SK-N-SH (cell line): ENCODE measurements around the gene LAPTM5. TPM values are rescaled to one million over a fixed set of nuclear protein-coding genes. Genes with fewer than 3 reads are reported as not detected.

Source experiments
- CTCF ChIA-PET: fragments of 300-600, 350-600 bp; formaldehyde crosslinking; extraction: SDS; loops from one replicate; lab custom pipeline; 2021; lab: Yijun Ruan, JAX
- POLR2A ChIA-PET: fragments of 350-600 bp; sonication (Branson Sonifier 250); formaldehyde crosslinking; extraction: SDS; loops from one replicate; lab custom pipeline; 2020; ENCODE audit warnings: antibody characterized with exemption, inconsistent platforms; lab: Yijun Ruan, JAX
- DNase-seq: peaks from one replicate; pipeline ENCODE4 v3.0.0; 2012
- H2AFZ ChIP-seq: fragments of 200-600 bp; sonication (generic); 2 replicates; pipeline ENCODE4 v1.8.1; 2016; ENCODE audit warnings: antibody characterized with exemption, mild to moderate bottlenecking, low read depth
- H3F3A ChIP-seq: fragments of 200-600 bp; sonication (generic); replicated peaks from 2 replicates; pipeline ENCODE3; 2016; ENCODE audit warnings: antibody characterized with exemption, mild to moderate bottlenecking; ENCODE audit not compliant: insufficient read depth
- H3K27ac ChIP-seq, 2 experiments: fragments of 200-500 bp in 1 of 2; fragments of 200-600 bp in 1 of 2; sonication (Bioruptor generic) in 1 of 2; sonication (generic), shearing (Covaris generic) in 1 of 2; 2 replicates each; pipeline versions ENCODE4 v1.5.1 to v1.6.1; 2014 to 2016; ENCODE audit warnings: low read depth in 2 of 2, inconsistent platforms in 1 of 2, low read length in 1 of 2, mild to moderate bottlenecking in 1 of 2, mixed read lengths in 1 of 2
- H3K27me3 ChIP-seq: fragments of 200-600 bp; sonication (generic), shearing (Covaris generic); 2 replicates; pipeline ENCODE4 v1.6.1; 2016; ENCODE audit warnings: mixed run types; ENCODE audit not compliant: insufficient read depth
- H3K36me3 ChIP-seq, 2 experiments: fragments of 200-500 bp in 1 of 2; fragments of 200-600 bp in 1 of 2; sonication (Bioruptor generic) in 1 of 2; sonication (generic) in 1 of 2; replicated peaks in 1 of 2; 2 replicates each; pipeline versions ENCODE3 to v1.5.1; 2014 to 2016; ENCODE audit warnings: low read length in 1 of 2, mild to moderate bottlenecking in 1 of 2; ENCODE audit not compliant: insufficient read depth in 2 of 2, control insufficient read depth in 1 of 2
- H3K4me1 ChIP-seq, 2 experiments: fragments of 200-500 bp in 1 of 2; fragments of 200-600 bp in 1 of 2; sonication (Bioruptor generic) in 1 of 2; sonication (generic), shearing (Covaris generic) in 1 of 2; 2 replicates each; pipeline versions ENCODE4 v1.5.1 to v1.6.1; 2014 to 2016; ENCODE audit warnings: low read depth in 1 of 2, low read length in 1 of 2, mixed run types in 1 of 2; ENCODE audit not compliant: insufficient read depth in 2 of 2, control insufficient read depth in 1 of 2
- H3K4me2 ChIP-seq: fragments of 200-600 bp; sonication (generic), shearing (Covaris generic); 2 replicates; pipeline ENCODE4 v1.6.1; 2017; ENCODE audit warnings: mixed run types
- H3K4me3 ChIP-seq, 2 experiments: fragments of 200-500 bp in 1 of 2; fragments of 200-600 bp in 1 of 2; sonication (Bioruptor generic) in 1 of 2; sonication (generic), shearing (Covaris generic) in 1 of 2; 2 replicates each; pipeline versions ENCODE4 v1.5.1 to v1.8.1; 2014 to 2016; ENCODE audit warnings: low read depth in 2 of 2, inconsistent platforms in 1 of 2, low read length in 1 of 2, mild to moderate bottlenecking in 1 of 2, mixed read lengths in 1 of 2, moderate library complexity in 1 of 2
- H3K79me2 ChIP-seq: fragments of 200-600 bp; sonication (generic); 2 replicates; pipeline ENCODE4 v1.8.1; 2017; ENCODE audit warnings: mild to moderate bottlenecking; ENCODE audit not compliant: insufficient read depth
- H3K9ac ChIP-seq: fragments of 200-600 bp; sonication (generic); 2 replicates; pipeline ENCODE4 v1.6.1; 2017; ENCODE audit warnings: mixed run types
- H3K9me2 ChIP-seq: fragments of 200-600 bp; sonication (generic); 2 replicates; pipeline ENCODE4 v1.6.1; 2017; ENCODE audit warnings: mixed run types
- H3K9me3 ChIP-seq: fragments of 200-600 bp; sonication (generic); 2 replicates; pipeline ENCODE4 v1.6.1; 2017; ENCODE audit warnings: mixed run types, mild to moderate bottlenecking, moderate library complexity
- H4K20me1 ChIP-seq: fragments of 200-600 bp; sonication (generic); 2 replicates; pipeline ENCODE4 v1.6.1; 2017; ENCODE audit warnings: mild to moderate bottlenecking, mixed run types; ENCODE audit not compliant: insufficient read depth
- ELF1 ChIP-seq: IDR thresholded peaks from 2 replicates; pipeline ENCODE4 v1.4.0; 2012
- FOXJ3 ChIP-seq: sonication (generic); formaldehyde crosslinking; IDR thresholded peaks from 2 replicates; pipeline ENCODE4 v1.5.1; 2020; ENCODE audit warnings: mild to moderate bottlenecking, missing genetic modification reagents
- FOXM1 ChIP-seq: IDR thresholded peaks from 2 replicates; pipeline ENCODE4 v1.4.0; 2012; ENCODE audit warnings: low read depth, mild to moderate bottlenecking
- GATA2 ChIP-seq: sonication (generic); formaldehyde crosslinking; IDR thresholded peaks from 2 replicates; pipeline ENCODE4 v1.5.0; 2020; ENCODE audit warnings: mild to moderate bottlenecking, missing genetic modification reagents
- IRF3 ChIP-seq: fragments of 150-350 bp; IDR thresholded peaks from 2 replicates; pipeline ENCODE4 v1.6.1; 2016; ENCODE audit warnings: mild to moderate bottlenecking, low read depth, low read length
- MXI1 ChIP-seq: IDR thresholded peaks from 2 replicates; pipeline ENCODE4 v1.6.1; 2012; ENCODE audit warnings: mild to moderate bottlenecking, low read depth, low read length, improper control_type of control experiment
- RAD21 ChIP-seq: IDR thresholded peaks from 2 replicates; pipeline ENCODE4 v1.6.1; 2012; ENCODE audit warnings: mild to moderate bottlenecking, low read length
- RFX5 ChIP-seq: IDR thresholded peaks from 2 replicates; pipeline ENCODE4 v1.6.1; 2012; ENCODE audit warnings: mild to moderate bottlenecking, improper control_type of control experiment, low read length
- RXRA ChIP-seq: IDR thresholded peaks from 2 replicates; pipeline ENCODE4 v1.4.0; 2012; ENCODE audit warnings: low read depth, mild to moderate bottlenecking, borderline replicate concordance
- SIN3A ChIP-seq: IDR thresholded peaks from 2 replicates; pipeline ENCODE4 v1.6.1; 2012; ENCODE audit warnings: low read depth, mild to moderate bottlenecking, low read length, moderate library complexity, borderline replicate concordance
- SMC3 ChIP-seq: IDR thresholded peaks from 2 replicates; pipeline ENCODE4 v1.6.1; 2012; ENCODE audit warnings: low read depth, low read length, improper control_type of control experiment
- TAF1 ChIP-seq: IDR thresholded peaks from 2 replicates; pipeline ENCODE4 v1.6.1; 2012; ENCODE audit warnings: low read depth, mild to moderate bottlenecking, low read length, moderate library complexity, borderline replicate concordance
- TEAD4 ChIP-seq: IDR thresholded peaks from 2 replicates; pipeline ENCODE4 v1.4.0; 2012; ENCODE audit warnings: mild to moderate bottlenecking, borderline replicate concordance; ENCODE audit not compliant: insufficient read depth
- YY1 ChIP-seq: IDR thresholded peaks from 2 replicates; pipeline ENCODE4 v1.4.0; 2012; ENCODE audit warnings: low read depth, mild to moderate bottlenecking
- ZBTB33 ChIP-seq: IDR thresholded peaks from 2 replicates; pipeline ENCODE4 v1.4.0; 2012; ENCODE audit warnings: low read depth, borderline replicate concordance
- WGBS: methylation state at CpG from one replicate; pipeline ENCODE4 v1.1.6; 2017; ENCODE audit warnings: low lambda C conversion rate; 5-methylcytosine and 5-hydroxymethylcytosine counted together
- polyA plus RNA-seq, 3 experiments: library from polyadenylated mRNA; depleted of rRNA; stranded (reverse); fragments of >200 nt; gene quantifications; 2 replicates each; pipeline ENCODE4 v1.2.3, GENCODE V29; 2012
- TF ChIP-seq, protein P1 (sequence below): fragments of 200-600 bp; sonication (generic); IDR thresholded peaks from 2 replicates; pipeline ENCODE4 v1.6.1; 2017; ENCODE audit warnings: antibody characterized with exemption, mild to moderate bottlenecking, moderate library complexity

LAPTM5 gene
- polyA plus RNA-seq, 1 of the 3 experiments (the other 2 are of a cell fraction), result 1.1 TPM

DNA sequence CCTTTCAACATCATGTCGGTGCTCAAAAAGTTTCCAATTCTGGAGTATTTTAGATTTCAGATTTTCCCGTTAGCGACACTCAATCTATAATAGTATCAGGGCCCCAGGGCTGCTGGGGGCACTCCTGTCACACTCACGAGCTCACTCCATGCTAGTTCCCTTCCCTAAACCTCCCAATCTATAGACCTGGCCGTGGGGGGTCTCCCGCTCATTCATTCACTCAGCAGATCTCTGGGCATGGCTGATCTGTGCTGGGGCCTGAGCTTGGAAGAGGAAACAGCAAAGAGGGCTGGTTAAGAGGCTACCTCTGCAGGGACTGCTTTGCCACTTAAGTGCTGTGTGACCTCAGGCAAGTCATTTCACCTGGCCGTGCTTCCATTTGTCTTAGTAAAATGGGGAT, 46.8 kb upstream of the LAPTM5 start:
- ChIA-PET POLR2A (no interaction called here), CTCF (interaction anchor here (1.1 to 34.2 kb wide), 8 partner anchors 12 to 109 kb away, joined by 3 to 1422 read pairs (median 46); partner anchors contain the start of genes MATN1 and SDC3)
- peaks cover 19% of the 10 kb centered on the region for H3F3A ChIP-seq
- no peaks in the 10 kb centered on the region for H3K79me2 ChIP-seq
- H3K4me2 ChIP-seq, result no peak overlapping the region
- peaks cover 14 to 22% of the 10 kb centered on the region in 2 experiments for H3K4me1 ChIP-seq
- no peaks in the 10 kb centered on the region for H3K36me3 ChIP-seq
- H3K9me2 ChIP-seq, result no peaks in the 10 kb centered on the region
- H3K4me3 ChIP-seq, result no peak overlapping the region
- H3K27me3 ChIP-seq, result no peaks in the 10 kb centered on the region
- H3K9ac ChIP-seq, result no peak overlapping the region
- no peak for DNase-seq
- no peaks in the 10 kb centered on the region for H4K20me1 ChIP-seq
- no peaks in the 10 kb centered on the region for H3K9me3 ChIP-seq
- no peak overlapping the region for H2AFZ ChIP-seq
- no peak overlapping the region for H3K27ac ChIP-seq
- TF ChIP-seq YY1 (no peak), RXRA (no peak), SMC3 (no peak), IRF3 (no peak), SIN3A (no peak), RFX5 (no peak), GATA2 (CRISPR knock-in tag) (no peak), TEAD4 (no peak), ELF1 (no peak), RAD21 (no peak), MXI1 (no peak), FOXJ3 (CRISPR knock-in tag) (no peak), ZBTB33 (no peak), TAF1 (no peak), FOXM1 (no peak)
- TF ChIP-seq, protein P1, sequence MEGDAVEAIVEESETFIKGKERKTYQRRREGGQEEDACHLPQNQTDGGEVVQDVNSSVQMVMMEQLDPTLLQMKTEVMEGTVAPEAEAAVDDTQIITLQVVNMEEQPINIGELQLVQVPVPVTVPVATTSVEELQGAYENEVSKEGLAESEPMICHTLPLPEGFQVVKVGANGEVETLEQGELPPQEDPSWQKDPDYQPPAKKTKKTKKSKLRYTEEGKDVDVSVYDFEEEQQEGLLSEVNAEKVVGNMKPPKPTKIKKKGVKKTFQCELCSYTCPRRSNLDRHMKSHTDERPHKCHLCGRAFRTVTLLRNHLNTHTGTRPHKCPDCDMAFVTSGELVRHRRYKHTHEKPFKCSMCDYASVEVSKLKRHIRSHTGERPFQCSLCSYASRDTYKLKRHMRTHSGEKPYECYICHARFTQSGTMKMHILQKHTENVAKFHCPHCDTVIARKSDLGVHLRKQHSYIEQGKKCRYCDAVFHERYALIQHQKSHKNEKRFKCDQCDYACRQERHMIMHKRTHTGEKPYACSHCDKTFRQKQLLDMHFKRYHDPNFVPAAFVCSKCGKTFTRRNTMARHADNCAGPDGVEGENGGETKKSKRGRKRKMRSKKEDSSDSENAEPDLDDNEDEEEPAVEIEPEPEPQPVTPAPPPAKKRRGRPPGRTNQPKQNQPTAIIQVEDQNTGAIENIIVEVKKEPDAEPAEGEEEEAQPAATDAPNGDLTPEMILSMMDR, result no peak
- 93% methylated on average over 7 of the region's 7 CpGs for WGBS
